Spleen (tissue), 11 donors: Measurements from ENCODE around the gene CD248. TPM values are rescaled to one million over a fixed set of nuclear protein-coding genes. Genes with fewer than 3 reads are reported as not detected.
A peak's percentile ranks its signal among the peaks of the same experiment; 100 is the strongest.

Experiments used
- DNase-seq: peaks from one replicate; pipeline ENCODE4 v3.0.0-alpha.2; 2020
- H3K27ac ChIP-seq, 8 donors: fragments of 200-600 bp; sonication (generic) in 7 of 8; 1 replicate in 4 of 8; 2 replicates in 4 of 8; pipeline versions ENCODE4 v1.5.0 to v1.8.0; 2016 to 2021; ENCODE audit warnings: inconsistent platforms in 4 of 8, mild to moderate bottlenecking in 4 of 8, moderate library complexity in 1 of 8
- H3K27me3 ChIP-seq, 7 donors: fragments of 200-600 bp; sonication (generic) in 6 of 7; replicated peaks in 1 of 7; 1 replicate in 4 of 7; 2 replicates in 3 of 7; pipeline versions ENCODE4 v1.5.0 to v1.8.0; 2016 to 2021; ENCODE audit warnings: inconsistent platforms in 3 of 7, mild to moderate bottlenecking in 1 of 7
- H3K36me3 ChIP-seq, 6 donors: fragments of 200-600 bp; sonication (generic) in 5 of 6; 1 replicate in 4 of 6; 2 replicates in 2 of 6; pipeline versions ENCODE4 v1.5.0 to v1.8.0; 2016 to 2021; ENCODE audit warnings: inconsistent platforms in 2 of 6
- H3K4me1 ChIP-seq, 6 donors: fragments of 200-600 bp; sonication (generic) in 5 of 6; 1 replicate in 3 of 6; 2 replicates in 3 of 6; pipeline versions ENCODE4 v1.5.0 to v1.8.0; 2016 to 2021; ENCODE audit warnings: inconsistent platforms in 3 of 6
- H3K4me3 ChIP-seq, 8 donors: fragments of 200-600 bp; sonication (generic) in 7 of 8; 1 replicate in 4 of 8; 2 replicates in 4 of 8; pipeline versions ENCODE4 v1.5.0 to v1.8.0; 2016 to 2021; ENCODE audit warnings: inconsistent platforms in 4 of 8, mild to moderate bottlenecking in 4 of 8, moderate library complexity in 2 of 8
- H3K9me3 ChIP-seq, 8 donors: fragments of 200-600 bp; sonication (generic) in 7 of 8; 1 replicate in 4 of 8; 2 replicates in 4 of 8; pipeline versions ENCODE4 v1.5.0 to v1.8.0; 2016 to 2021; ENCODE audit warnings: inconsistent platforms in 4 of 8
- POLR2A ChIP-seq, 3 donors: fragments of 450-650 bp; IDR thresholded peaks; one replicate each; pipeline ENCODE4 v1.5.1; 2017; ENCODE audit warnings: antibody characterized with exemption in 3 of 3, mild to moderate bottlenecking in 1 of 3
- POLR2AphosphoS5 ChIP-seq, 3 donors: sonication (generic); formaldehyde crosslinking; IDR thresholded peaks; one replicate each; pipeline ENCODE4 v1.5.1; 2017; ENCODE audit warnings: antibody characterized with exemption in 3 of 3
- WGBS, 5 donors: extraction: QIAGEN DNeasy Blood & Tissue Kit in 3 of 5; methylation state at CpG; one replicate each; pipeline versions ENCODE4 v1.1.5 to v1.1.7; 2013 to 2018; 5-methylcytosine and 5-hydroxymethylcytosine counted together
- intact Hi-C: fragments of 100-400 bp; cut with DNase I; formaldehyde crosslinking; loops from one replicate; pipeline ENCODE4 v1.15.0; 2023; ENCODE audit warnings: low total_unique reads
- polyA plus RNA-seq, 3 donors: library from polyadenylated mRNA; stranded (reverse); fragments of 200-250 nt; gene quantifications; one replicate each; pipeline ENCODE4 v1.2.1, GENCODE V29; 2013
- total RNA-seq, 7 donors: library from RNA; depleted of rRNA in 3 of 7; stranded (reverse); fragments of >200 nt in 3 of 7; fragmentation: NEBNext Ultra II Directional in 4 of 7; extraction: Animal tissue kit (Norgen Biotek cat#: 25700) in 4 of 7; gene quantifications; one replicate each; pipeline versions ENCODE4 v1.1.0 to v1.2.1, GENCODE V29; 2016 to 2021
- TF ChIP-seq, protein P1 (sequence below), 11 experiments: fragments of 200-600 bp in 7 of 11; fragments of 450-650 bp in 4 of 11; sonication (generic) in 4 of 11; IDR thresholded peaks in 8 of 11; conservative IDR thresholded peaks in 3 of 11; 1 replicate in 7 of 11; 2 replicates in 4 of 11; pipeline versions ENCODE4 v1.4.0 to v1.8.0; 2016 to 2021; ENCODE audit warnings: antibody characterized with exemption in 11 of 11, inconsistent platforms in 4 of 11, mild to moderate bottlenecking in 1 of 11
- donor health status: healthy with polysubstance abuse.
- donor health status: DM: no; HTN: no; CAD: no; lungs with moderate emphysema.
- donor health status: DM: no; HTN: no; CAD: no.
- donor health status: Bipolar disorder and iron deficiency.
- donor health status: healthy.
- donor health status: DM: no; HTN: no; CAD: no.
- donor health status: DM: yes; HTN: yes; CAD: no.

CD248 gene
- total and polyA plus RNA-seq, 10 donors = 1.7 to 15.7 (median 4.9) TPM

DNA sequence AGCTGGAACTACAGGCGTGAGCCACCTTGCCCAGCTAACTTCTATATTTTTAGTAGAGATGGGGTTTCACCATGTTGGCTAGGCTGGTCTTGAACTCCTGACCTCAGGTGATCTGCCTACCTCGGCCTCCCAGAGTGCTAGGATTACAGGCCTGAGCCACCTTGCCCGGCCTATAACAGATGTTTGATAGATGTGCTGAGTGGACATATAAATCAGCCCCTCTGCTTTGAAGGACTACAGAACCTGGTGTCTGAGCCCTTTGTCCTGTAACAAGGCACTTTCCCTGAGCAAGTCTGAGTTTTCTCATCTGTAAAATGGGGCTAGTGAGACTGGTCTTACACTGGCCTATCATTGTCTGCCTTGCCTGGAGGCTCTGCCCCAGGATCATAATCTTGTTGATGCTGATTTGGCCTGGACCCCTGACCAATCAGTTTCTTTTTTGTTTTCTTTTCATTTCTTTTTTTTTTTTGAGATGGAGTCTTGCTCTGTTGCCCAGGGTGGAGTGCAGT is 12.4 kb upstream of the CD248 start:
- peak; percentile 28 for DNase-seq
- WGBS, 5 donors = 81 to 95% (median 86%) methylated on average over 3 of the region's 3 CpGs
- H3K27ac ChIP-seq = peak overlapping the region in 5 of 8 donors; percentile 44 to 71 (median 59)
- TF ChIP-seq POLR2A (IDR thresholded peaks at IDR 0.05) (no peak), POLR2AphosphoS5 (IDR thresholded peaks at IDR 0.05) (no peak)
- TF ChIP-seq, protein P1, sequence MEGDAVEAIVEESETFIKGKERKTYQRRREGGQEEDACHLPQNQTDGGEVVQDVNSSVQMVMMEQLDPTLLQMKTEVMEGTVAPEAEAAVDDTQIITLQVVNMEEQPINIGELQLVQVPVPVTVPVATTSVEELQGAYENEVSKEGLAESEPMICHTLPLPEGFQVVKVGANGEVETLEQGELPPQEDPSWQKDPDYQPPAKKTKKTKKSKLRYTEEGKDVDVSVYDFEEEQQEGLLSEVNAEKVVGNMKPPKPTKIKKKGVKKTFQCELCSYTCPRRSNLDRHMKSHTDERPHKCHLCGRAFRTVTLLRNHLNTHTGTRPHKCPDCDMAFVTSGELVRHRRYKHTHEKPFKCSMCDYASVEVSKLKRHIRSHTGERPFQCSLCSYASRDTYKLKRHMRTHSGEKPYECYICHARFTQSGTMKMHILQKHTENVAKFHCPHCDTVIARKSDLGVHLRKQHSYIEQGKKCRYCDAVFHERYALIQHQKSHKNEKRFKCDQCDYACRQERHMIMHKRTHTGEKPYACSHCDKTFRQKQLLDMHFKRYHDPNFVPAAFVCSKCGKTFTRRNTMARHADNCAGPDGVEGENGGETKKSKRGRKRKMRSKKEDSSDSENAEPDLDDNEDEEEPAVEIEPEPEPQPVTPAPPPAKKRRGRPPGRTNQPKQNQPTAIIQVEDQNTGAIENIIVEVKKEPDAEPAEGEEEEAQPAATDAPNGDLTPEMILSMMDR (IDR thresholded peaks at IDR 0.05 in 8 of 11, conservative IDR thresholded peaks at IDR 0.05 in 3 of 11) = no peak
- intact Hi-C loops = loop anchor here (2.0 kb wide), 1 partner anchor 16 kb away; no protein-coding TSS in a partner anchor
- H3K27me3 ChIP-seq = no peaks in the 10 kb centered on the region
- H3K9me3 ChIP-seq = no peaks in the 10 kb centered on the region
- peaks cover 0 to 31% (median 11%) of the 10 kb centered on the region in 6 donors for H3K36me3 ChIP-seq
- no peak overlapping the region for H3K4me3 ChIP-seq
- H3K4me1 ChIP-seq = peaks cover 16 to 59% (median 41%) of the 10 kb centered on the region in 6 donors

DNA sequence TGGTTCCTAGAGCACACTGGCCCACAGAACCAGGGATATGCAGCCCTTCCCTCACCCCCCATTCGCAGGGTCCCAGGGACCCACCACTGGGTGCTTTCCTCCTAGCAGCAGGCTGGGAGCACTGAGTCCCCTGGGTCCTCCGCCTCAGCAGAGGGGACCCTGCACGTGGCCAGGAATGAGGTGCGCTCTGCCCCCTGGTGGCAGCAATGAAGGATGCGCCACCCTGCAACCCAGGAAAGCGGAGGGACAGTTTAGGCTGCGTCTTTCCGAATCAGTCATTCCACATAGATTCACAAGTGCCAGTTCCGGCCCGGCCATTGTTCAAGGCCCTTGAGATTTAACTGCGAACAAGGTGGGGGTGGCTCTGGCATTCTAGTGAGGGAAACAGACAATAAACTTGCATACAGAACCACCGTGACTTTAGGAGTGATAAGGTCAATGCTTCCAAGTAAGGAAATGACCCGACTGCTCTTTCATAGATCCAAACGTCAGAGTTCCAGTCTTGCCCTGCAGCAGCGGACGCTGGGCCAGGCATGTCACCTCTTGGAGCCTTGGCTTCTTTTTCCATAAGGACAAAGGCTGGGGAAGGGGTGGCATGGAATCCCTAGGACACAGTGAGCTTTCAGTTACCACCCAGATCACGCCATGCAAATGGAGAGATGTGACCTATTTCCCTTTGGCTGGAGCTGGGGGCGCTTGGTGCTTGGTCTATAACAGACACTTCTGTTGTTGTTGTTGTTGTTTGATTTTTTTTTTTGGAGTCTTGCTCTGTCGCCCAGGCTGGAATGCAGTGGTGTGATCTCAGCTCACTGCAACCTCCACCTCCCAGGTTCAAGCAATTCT is 11.7 kb upstream of the CD248 start:
- WGBS, 5 donors = 8 to 13% (median 12%) methylated on average over 13 to 19 of the region's 19 CpGs
- intact Hi-C loops = loop anchor here (2.0 kb wide), 1 partner anchor 16 kb away; no protein-coding TSS in a partner anchor

DNA sequence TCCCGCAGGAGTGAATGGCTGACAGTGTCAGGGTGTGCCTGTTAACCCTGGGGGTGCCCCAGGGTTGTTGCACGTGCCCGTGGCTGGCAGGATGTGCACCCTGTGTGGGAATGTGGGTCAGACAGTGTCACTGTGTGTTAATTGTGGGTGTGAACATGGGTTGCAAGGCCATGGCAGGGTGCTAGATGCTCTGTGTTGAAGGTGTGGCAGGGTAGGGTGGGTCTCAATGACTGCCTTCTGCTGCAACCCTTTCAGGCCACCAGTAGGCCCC is 11.1 kb upstream of the CD248 start:
- Histone ChIP-seq H3K27me3 (no peaks in the 10 kb centered on the region), H3K27ac (peak overlapping the region in 5 of 8 donors; percentile 44 to 71 (median 59)), H3K9me3 (no peaks in the 10 kb centered on the region), H3K36me3 (peaks cover 0 to 18% (median 9%) of the 10 kb centered on the region in 6 donors), H3K4me3 (peak overlapping the region in 1 of 8 donors; percentile 31), H3K4me1 (peaks cover 16 to 59% (median 41%) of the 10 kb centered on the region in 6 donors)
- WGBS, 5 donors = 37 to 67% (median 58%) methylated on average over 2 to 3 of the region's 3 CpGs
- no peak for DNase-seq
- intact Hi-C loops = loop anchor here (2.0 kb wide), 1 partner anchor 15 kb away; no protein-coding TSS in a partner anchor
- TF ChIP-seq, protein P1 (IDR thresholded peaks at IDR 0.05 in 8 of 11, conservative IDR thresholded peaks at IDR 0.05 in 3 of 11) = no peak
- TF ChIP-seq POLR2AphosphoS5 (IDR thresholded peaks at IDR 0.05) (no peak), POLR2A (IDR thresholded peaks at IDR 0.05) (no peak)

More for the DNA sequence above, 11.7 kb upstream of the CD248 start:
- H3K36me3 ChIP-seq = peaks cover 0 to 24% (median 11%) of the 10 kb centered on the region in 6 donors
- TF ChIP-seq POLR2A (IDR thresholded peaks at IDR 0.05) (no peak), POLR2AphosphoS5 (IDR thresholded peaks at IDR 0.05) (peak; percentile 72 to 81 (median 74))
- TF ChIP-seq, protein P1 (IDR thresholded peaks at IDR 0.05 in 8 of 11, conservative IDR thresholded peaks at IDR 0.05 in 3 of 11) = peak; percentile 97 to 99 (median 98)
- H3K9me3 ChIP-seq = no peaks in the 10 kb centered on the region
- no peaks in the 10 kb centered on the region for H3K27me3 ChIP-seq
- DNase-seq = peak; percentile 93
- peak overlapping the region in 6 of 8 donors; percentile 32 to 71 (median 54) for H3K27ac ChIP-seq
- H3K4me3 ChIP-seq = peak overlapping the region in 1 of 8 donors; percentile 31
- H3K4me1 ChIP-seq = peaks cover 16 to 59% (median 41%) of the 10 kb centered on the region in 6 donors
